GM12878 (cell line): ENCODE measurements around the gene ZNF513. TPM values are rescaled to one million over a fixed set of nuclear protein-coding genes. Genes with fewer than 3 reads are reported as not detected.
A peak's percentile ranks its signal among the peaks of the same experiment; 100 is the strongest.

Experiments used
- ATAC-seq: fragments of 200-7000 bp; cut with Tn5 transposase; 3 replicates; pipeline ENCODE4 v1.9.1; 2020; ENCODE audit warnings: mild to moderate bottlenecking, moderate library complexity
- BruUV-seq: library from RNA; stranded (reverse); fragments of 400-500 nt; replicated peaks from 2 replicates; lab custom pipeline; 2021; lab: Mats Ljungman, UMichigan
- CTCF ChIA-PET: fragments of 300-600 bp; sonication (Branson Sonifier 250); formaldehyde crosslinking; extraction: SDS; loops from one replicate; lab custom pipeline; 2021; ENCODE audit warnings: inconsistent platforms; lab: Yijun Ruan, JAX
- POLR2A ChIA-PET: fragments of 350-600 bp; formaldehyde crosslinking; extraction: SDS; loops from one replicate; lab custom pipeline; 2021; ENCODE audit warnings: inconsistent platforms; lab: Charles Lee
- RAD21 ChIA-PET: fragments of 300-600 bp; sonication (Branson Sonifier 250); formaldehyde crosslinking; loops from one replicate; lab custom pipeline; 2023; ENCODE audit warnings: antibody characterized with exemption; ENCODE audit not compliant: unreplicated experiment; lab: Charles Lee
- SMC1A ChIA-PET: fragments of 300-600 bp; sonication (Branson Sonifier 250); formaldehyde crosslinking; loops from one replicate; lab custom pipeline; 2023; ENCODE audit not compliant: unreplicated experiment, uncharacterized antibody; lab: Charles Lee
- DNase-seq: peaks from one replicate; pipeline ENCODE4 v3.0.0-alpha.2; 2011; ENCODE audit warnings: low read depth, low spot score
- FAIRE-seq: peaks from 3 replicates; lab custom pipeline; 2011; peaks lifted over from hg19 to GRCh38; lab: Jason Lieb, UNC
- H2AFZ ChIP-seq: 2 replicates; pipeline ENCODE4 v1.6.0; 2011; ENCODE audit warnings: low read depth, low read length, control low read depth; ENCODE audit not compliant: control insufficient read depth
- H3K27ac ChIP-seq: 2 replicates; pipeline ENCODE4 v1.5.1; 2011; ENCODE audit warnings: control low read depth; ENCODE audit not compliant: control insufficient read depth, insufficient read depth
- H3K27me3 ChIP-seq, 2 experiments: replicated peaks in 1 of 2; 2 replicates each; pipeline versions ENCODE4 v1.6.0 to v1.6.1; 2011; ENCODE audit warnings: low read length in 1 of 2; ENCODE audit not compliant: control insufficient read depth in 2 of 2, insufficient read depth in 2 of 2
- H3K36me3 ChIP-seq, 2 experiments: 2 replicates each; pipeline ENCODE4 v1.5.1; 2011; ENCODE audit warnings: low read length in 1 of 2; ENCODE audit not compliant: control insufficient read depth in 2 of 2, insufficient read depth in 2 of 2
- H3K4me1 ChIP-seq: 2 replicates; pipeline ENCODE4 v1.6.1; 2011; ENCODE audit warnings: mild to moderate bottlenecking, low read length, moderate library complexity, mixed read lengths; ENCODE audit not compliant: control insufficient read depth, insufficient read depth
- H3K4me2 ChIP-seq: 2 replicates; pipeline ENCODE4 v1.6.0; 2011; ENCODE audit warnings: control low read depth; ENCODE audit not compliant: control insufficient read depth, insufficient read depth
- H3K4me3 ChIP-seq: fragments of 200-600 bp; sonication (generic); 2 replicates; pipeline ENCODE4 v1.5.1; 2016
- H3K79me2 ChIP-seq: 2 replicates; pipeline ENCODE4 v1.6.0; 2011; ENCODE audit warnings: low read length; ENCODE audit not compliant: control insufficient read depth, insufficient read depth
- H3K9ac ChIP-seq: 2 replicates; pipeline ENCODE4 v1.8.0; 2011; ENCODE audit warnings: low read length, control low read depth, mixed read lengths; ENCODE audit not compliant: control insufficient read depth, insufficient read depth
- H3K9me3 ChIP-seq: replicated peaks from 3 replicates; pipeline ENCODE4 v1.5.1; 2011; ENCODE audit warnings: mild to moderate bottlenecking, low read length; ENCODE audit not compliant: control insufficient read depth, insufficient read depth
- H4K20me1 ChIP-seq: 2 replicates; pipeline ENCODE4 v1.6.0; 2011; ENCODE audit not compliant: control insufficient read depth, insufficient read depth
- ATF3 ChIP-seq: IDR thresholded peaks from 2 replicates; pipeline ENCODE4 v1.6.1; 2011; ENCODE audit warnings: low read depth, mild to moderate bottlenecking, low read length, moderate library complexity, borderline replicate concordance; ENCODE audit errors: extremely low read depth
- BCLAF1 ChIP-seq: fragments of 450-650 bp; IDR thresholded peaks from 2 replicates; pipeline ENCODE4 v1.6.1; 2017; ENCODE audit warnings: antibody characterized with exemption, mild to moderate bottlenecking, moderate library complexity
- E4F1 ChIP-seq: fragments of 450-650 bp; IDR thresholded peaks from 2 replicates; pipeline ENCODE4 v1.6.1; 2018; ENCODE audit warnings: borderline replicate concordance, mild to moderate bottlenecking; ENCODE audit not compliant: partially characterized antibody
- EZH2 ChIP-seq: IDR thresholded peaks from 2 replicates; pipeline ENCODE4 v1.6.1; 2012; ENCODE audit warnings: low read depth, mild to moderate bottlenecking, control low read depth, inconsistent platforms, low read length, borderline replicate concordance; ENCODE audit not compliant: control insufficient read depth
- FOXM1 ChIP-seq: IDR thresholded peaks from 2 replicates; pipeline ENCODE4 v1.6.1; 2012; ENCODE audit warnings: low read depth, mild to moderate bottlenecking, inconsistent platforms, low read length, moderate library complexity
- MTA3 ChIP-seq: IDR thresholded peaks from 2 replicates; pipeline ENCODE4 v1.6.1; 2012; ENCODE audit warnings: low read length, inconsistent platforms, borderline replicate concordance
- NR2F1 ChIP-seq: fragments of 450-650 bp; conservative IDR thresholded peaks from 2 replicates; pipeline ENCODE4 v1.6.1; 2017; ENCODE audit warnings: mild to moderate bottlenecking
- PML ChIP-seq: IDR thresholded peaks from 2 replicates; pipeline ENCODE4 v1.6.1; 2012; ENCODE audit warnings: low read length, inconsistent platforms
- POLR2AphosphoS2 ChIP-seq: IDR thresholded peaks from 2 replicates; pipeline ENCODE4 v1.6.1; 2011; ENCODE audit warnings: low read depth, mild to moderate bottlenecking, low read length, improper control_type of control experiment, moderate library complexity
- RCOR1 ChIP-seq: conservative IDR thresholded peaks from 2 replicates; pipeline ENCODE4 v1.6.1; 2012; ENCODE audit warnings: low read depth, low read length, improper control_type of control experiment
- RUNX3 ChIP-seq: IDR thresholded peaks from 2 replicates; pipeline ENCODE4 v1.6.1; 2012; ENCODE audit warnings: low read length, inconsistent platforms
- SP1 ChIP-seq: IDR thresholded peaks from one replicate; pipeline ENCODE4 v1.6.1; 2011; ENCODE audit warnings: low read depth, low read length
- SUZ12 ChIP-seq: fragments of 200-600 bp; sonication (generic); IDR thresholded peaks from one replicate; pipeline ENCODE4 v1.6.1; 2018; ENCODE audit warnings: antibody characterized with exemption, mild to moderate bottlenecking; ENCODE audit not compliant: unreplicated experiment
- ZNF384 ChIP-seq: IDR thresholded peaks from 2 replicates; pipeline ENCODE4 v1.6.1; 2012; ENCODE audit warnings: low read depth, mild to moderate bottlenecking, low read length, improper control_type of control experiment, borderline replicate concordance
- ZNF622 ChIP-seq: fragments of 450-650 bp; IDR thresholded peaks from 2 replicates; pipeline ENCODE4 v1.6.1; 2017; ENCODE audit warnings: mild to moderate bottlenecking, inconsistent platforms
- WGBS: methylation state at CpG from one replicate; pipeline ENCODE4 v1.1.6; 2016; ENCODE audit warnings: low lambda C conversion rate; ENCODE audit not compliant: insufficient replicate concordance, insufficient coverage; ENCODE audit errors: missing lambda C conversion rate; 5-methylcytosine and 5-hydroxymethylcytosine counted together
- in situ Hi-C: fragments of 300-500 bp; cut with MboI; formaldehyde crosslinking; loops from 9 replicates; pipeline ENCODE4 v1.14.3; 2018; ENCODE audit warnings: mixed read lengths
- intact Hi-C: fragments of 100-400 bp; cut with micrococcal nuclease; formaldehyde crosslinking; loops from one replicate; pipeline ENCODE4 v1.14.2; 2022; ENCODE audit not compliant: unreplicated experiment
- polyA plus RNA-seq, 11 experiments: library from polyadenylated mRNA; depleted of rRNA in 4 of 11; unstranded in 6 of 11; stranded (reverse) in 5 of 11; fragments of >200 nt; fragmentation: Nextera tagmentation in 4 of 11; fragmentation: Illumina TruSeq in 1 of 11; extraction: Ambion mirVana in 4 of 11; extraction: Trizol in 1 of 11; gene quantifications; 1 replicate in 1 of 11; 2 replicates in 10 of 11; pipeline versions ENCODE4 v1.2.1 to v1.2.3, GENCODE V29; 2011 to 2016; ENCODE audit warnings: inconsistent platforms in 2 of 11, missing spikeins in 2 of 11, low read depth in 1 of 11
- total RNA-seq, 4 experiments: library from RNA; depleted of rRNA in 3 of 4; stranded (reverse); fragments of >200 nt in 3 of 4; fragmentation: Illumina TruSeq in 1 of 4; extraction: Trizol in 1 of 4; gene quantifications; 2 replicates each; pipeline versions ENCODE4 v1.2.1 to v1.2.3, GENCODE V29; 2013 to 2021
- TF ChIP-seq, protein P1 (sequence below): fragments of 450-650 bp; conservative IDR thresholded peaks from 2 replicates; pipeline ENCODE4 v1.6.1; 2017; ENCODE audit warnings: mild to moderate bottlenecking, moderate library complexity

The ZNF513 gene
- total and polyA plus RNA-seq, 10 of the 15 experiments (the other 5 are each of a cell fraction or from before 2014, with no cell fraction given) = 0.06 to 16.4 (median 5.6) TPM

- ChIA-PET SMC1A (interaction anchor here (1.0 to 3.1 kb wide), 5 partner anchors 8 to 329 kb away, joined by 3 to 9 read pairs (median 3); partner anchors contain the start of genes AGBL5, EIF2B4 and MPV17), POLR2A (interaction anchor here (1.2 to 2.8 kb wide), 7 partner anchors 8 to 302 kb away, joined by 3 to 23 read pairs (median 6); partner anchors contain the start of genes GTF3C2, NRBP1 and PPM1G), RAD21 (interaction anchor here (0.7 to 1.3 kb wide), 3 partner anchors 22 to 51 kb away, joined by 3 to 4 read pairs (median 3); no protein-coding TSS in a partner anchor), CTCF (interaction anchor here (0.6 to 2.8 kb wide), 8 partner anchors 8 to 304 kb away, joined by 3 to 14 read pairs (median 4); partner anchors contain the start of gene NRBP1)
- FAIRE-seq (no peak), DNase-seq (no peak), ATAC-seq (no peak)
- Histone ChIP-seq H3K4me2 (peak overlapping the region; percentile 97), H3K4me3 (peak overlapping the region; percentile 69), H3K27me3 (no peaks in the 10 kb centered on the region), H3K36me3 (peaks cover 37 to 49% of the 10 kb centered on the region in 2 experiments), H3K4me1 (peaks cover 9% of the 10 kb centered on the region; the same call in 1 of the 2 replicates), H3K79me2 (peaks cover 15% of the 10 kb centered on the region), H3K27ac (peak overlapping the region; percentile 96), H3K9ac (peak overlapping the region; percentile 96), H4K20me1 (no peaks in the 10 kb centered on the region; the same call in 1 of the 2 replicates), H3K9me3 (no peaks in the 10 kb centered on the region), H2AFZ (no peak overlapping the region)
- BruUV-seq = TSS peak; percentile 8
- WGBS = 91% methylated on average over 2 of the region's 2 CpGs
- in situ Hi-C loops (no loop called here), intact Hi-C loops (no loop called here)
- TF ChIP-seq ATF3 (no peak), BCLAF1 (no peak), SP1 (no peak), POLR2AphosphoS2 (0 out of 2 replicates have a peak, but pooled peaks have one; percentile 13), SUZ12 (no peak), ZNF384 (no peak), E4F1 (no peak), NR2F1 (no peak), FOXM1 (no peak), PML (0 out of 2 replicates have a peak, but pooled peaks have one; percentile 34), MTA3 (0 out of 2 replicates have a peak, but pooled peaks have one; percentile 26), RUNX3 (no peak), EZH2 (no peak), ZNF622 (no peak), RCOR1 (no peak)
- TF ChIP-seq, protein P1, sequence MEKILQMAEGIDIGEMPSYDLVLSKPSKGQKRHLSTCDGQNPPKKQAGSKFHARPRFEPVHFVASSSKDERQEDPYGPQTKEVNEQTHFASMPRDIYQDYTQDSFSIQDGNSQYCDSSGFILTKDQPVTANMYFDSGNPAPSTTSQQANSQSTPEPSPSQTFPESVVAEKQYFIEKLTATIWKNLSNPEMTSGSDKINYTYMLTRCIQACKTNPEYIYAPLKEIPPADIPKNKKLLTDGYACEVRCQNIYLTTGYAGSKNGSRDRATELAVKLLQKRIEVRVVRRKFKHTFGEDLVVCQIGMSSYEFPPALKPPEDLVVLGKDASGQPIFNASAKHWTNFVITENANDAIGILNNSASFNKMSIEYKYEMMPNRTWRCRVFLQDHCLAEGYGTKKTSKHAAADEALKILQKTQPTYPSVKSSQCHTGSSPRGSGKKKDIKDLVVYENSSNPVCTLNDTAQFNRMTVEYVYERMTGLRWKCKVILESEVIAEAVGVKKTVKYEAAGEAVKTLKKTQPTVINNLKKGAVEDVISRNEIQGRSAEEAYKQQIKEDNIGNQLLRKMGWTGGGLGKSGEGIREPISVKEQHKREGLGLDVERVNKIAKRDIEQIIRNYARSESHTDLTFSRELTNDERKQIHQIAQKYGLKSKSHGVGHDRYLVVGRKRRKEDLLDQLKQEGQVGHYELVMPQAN = no peak
These were observed 1.1 kb downstream of the ZNF513 start for GRCh38 chr2:27379383-27379835.
